Urothelium cell line (cell line): Measurements from ENCODE around the gene TMUB2.
"Not testable (repeated sequence)": the region's sequence is repeated elsewhere in the genome, so short reads cannot be mapped to it uniquely, and the experiment has no call there.

Experiments used
- DNase-seq: peaks from one replicate; pipeline ENCODE4 v3.0.0; 2011; ENCODE audit warnings: low spot score, mixed read lengths
- FAIRE-seq: peaks from 2 replicates; lab custom pipeline; 2011; peaks lifted over from hg19 to GRCh38; lab: Jason Lieb, UNC

Gene TMUB2

GRCh38 chr17:44186307-44187130 is at the start of gene TMUB2:
Gene TMUB2, plus strand, starts transcription at chr17:44186972. Its CDS starts 737 bp downstream, at chr17:44187709.
- FAIRE-seq: peak; percentile 96

GRCh38 chr17:44137891-44138709 is 48.7 kb upstream of the TMUB2 start:
- DNase-seq (peak; percentile 98), FAIRE-seq (peak; percentile 55)

More at GRCh38 chr17:44186307-44187130, at the start of gene TMUB2:
- peak; percentile 100 for DNase-seq

GRCh38 chr17:44143921-44144320 is 42.9 kb upstream of the TMUB2 start:
- FAIRE-seq: not testable (repeated sequence)

GRCh38 chr17:44144966-44145739 is 41.6 kb upstream of the TMUB2 start:
- no peak for FAIRE-seq

More at GRCh38 chr17:44143921-44144320, 42.9 kb upstream of the TMUB2 start:
- DNase-seq: not testable (repeated sequence)

GRCh38 chr17:44146375-44147346 is 40.1 kb upstream of the TMUB2 start:
- FAIRE-seq (no peak), DNase-seq (no peak)

More at GRCh38 chr17:44144966-44145739, 41.6 kb upstream of the TMUB2 start:
- no peak for DNase-seq

GRCh38 chr17:44147812-44148211 is 39.0 kb upstream of the TMUB2 start:
- DNase-seq (no peak), FAIRE-seq (no peak)

GRCh38 chr17:44149066-44149465 is 37.7 kb upstream of the TMUB2 start:
- not testable (repeated sequence) for FAIRE-seq, DNase-seq

GRCh38 chr17:44149750-44150329 is 36.9 kb upstream of the TMUB2 start:
- DNase-seq: no peak
- FAIRE-seq: no peak

GRCh38 chr17:44152875-44153274 is 33.9 kb upstream of the TMUB2 start:
- DNase-seq: no peak
- no peak for FAIRE-seq

- FAIRE-seq (no peak), DNase-seq (no peak)
Measured at GRCh38 chr17:44155488-44155887, 31.3 kb upstream of the TMUB2 start.

- FAIRE-seq: no peak
- no peak for DNase-seq
Measured at GRCh38 chr17:44159519-44160210, 27.1 kb upstream of the TMUB2 start.

GRCh38 chr17:44164476-44164875 is 22.3 kb upstream of the TMUB2 start:
- FAIRE-seq: no peak
- no peak for DNase-seq

- DNase-seq (no peak), FAIRE-seq (no peak)
Measured at GRCh38 chr17:44167181-44167861, 19.5 kb upstream of the TMUB2 start.

- DNase-seq (no peak), FAIRE-seq (no peak)
Measured at GRCh38 chr17:44170135-44170498, 16.7 kb upstream of the TMUB2 start.

- DNase-seq (no peak), FAIRE-seq (no peak)
Measured at GRCh38 chr17:44170499-44171201, 16.1 kb upstream of the TMUB2 start, which contains the start of gene ASB16. Gene ASB16, plus strand, starts transcription at chr17:44170704. Its CDS starts 86 bp downstream, at chr17:44170790.

GRCh38 chr17:44171931-44172455 is 14.8 kb upstream of the TMUB2 start:
- DNase-seq (no peak), FAIRE-seq (no peak)

GRCh38 chr17:44174427-44174826 is 12.3 kb upstream of the TMUB2 start:
- DNase-seq (no peak), FAIRE-seq (no peak)
